Activated naive CD8-positive, alpha-beta T cell treated with anti-CD3 and anti-CD28 coated beads for 36 hours (primary cell): ENCODE measurements around the gene CHST9. TPM values are rescaled to one million over a fixed set of nuclear protein-coding genes. Genes with fewer than 3 reads are reported as not detected.
"Not testable (repeated sequence)": the region's sequence is repeated elsewhere in the genome, so short reads cannot be mapped to it uniquely, and the experiment has no call there.

ENCODE experiments used
- DNase-seq: peaks from one replicate; pipeline ENCODE4 v3.0.0; 2021
- H3K27ac Mint-ChIP-seq: one replicate; pipeline ENCODE4 v1.8.0; 2022; ENCODE audit warnings: mild to moderate bottlenecking, moderate library complexity, mixed read lengths
- H3K27me3 Mint-ChIP-seq: one replicate; pipeline ENCODE4 v1.8.0; 2022; ENCODE audit warnings: mild to moderate bottlenecking, mixed read lengths
- H3K36me3 Mint-ChIP-seq: one replicate; pipeline ENCODE4 v1.8.0; 2021; ENCODE audit warnings: mild to moderate bottlenecking, mixed read lengths
- H3K4me1 Mint-ChIP-seq: one replicate; pipeline ENCODE4 v1.8.0; 2021; ENCODE audit warnings: mixed read lengths
- H3K4me3 Mint-ChIP-seq: one replicate; pipeline ENCODE4 v1.8.0; 2022; ENCODE audit warnings: mild to moderate bottlenecking, moderate library complexity, mixed read lengths
- H3K9me3 Mint-ChIP-seq: one replicate; pipeline ENCODE4 v1.8.0; 2022; ENCODE audit warnings: mixed read lengths
- total RNA-seq, 2 experiments: library from RNA; stranded (reverse); gene quantifications; one replicate each; pipeline ENCODE4 v1.2.3, GENCODE V29; 2021

CHST9 gene
- total RNA-seq, 2 experiments from 2014 or later, result not detected

GRCh38 chr18:26976206-26976605 lies 208.9 kb downstream of the CHST9 start:
- DNase-seq, result no peak
- H3K36me3 Mint-ChIP-seq, result no peaks in the 10 kb centered on the region
- H3K27me3 Mint-ChIP-seq, result no peaks in the 10 kb centered on the region
- no peaks in the 10 kb centered on the region for H3K9me3 Mint-ChIP-seq
- H3K27ac Mint-ChIP-seq, result no peak overlapping the region
- H3K4me1 Mint-ChIP-seq, result no peaks in the 10 kb centered on the region
- H3K4me3 Mint-ChIP-seq, result no peak overlapping the region

GRCh38 chr18:26972549-26972948 lies 212.6 kb downstream of the CHST9 start:
- not testable (repeated sequence) for H3K4me3 Mint-ChIP-seq

GRCh38 chr18:26971409-26971808 lies 213.7 kb downstream of the CHST9 start:
- no peak overlapping the region for H3K4me3 Mint-ChIP-seq
- H3K36me3 Mint-ChIP-seq, result no peaks in the 10 kb centered on the region
- no peak for DNase-seq
- no peaks in the 10 kb centered on the region for H3K9me3 Mint-ChIP-seq
- no peaks in the 10 kb centered on the region for H3K4me1 Mint-ChIP-seq
- no peak overlapping the region for H3K27ac Mint-ChIP-seq
- no peaks in the 10 kb centered on the region for H3K27me3 Mint-ChIP-seq

More at GRCh38 chr18:26972549-26972948, 212.6 kb downstream of the CHST9 start:
- not testable (repeated sequence) for H3K27me3 Mint-ChIP-seq, H3K4me1 Mint-ChIP-seq, DNase-seq, H3K9me3 Mint-ChIP-seq, H3K36me3 Mint-ChIP-seq, H3K27ac Mint-ChIP-seq

GRCh38 chr18:26970637-26971036 lies 214.5 kb downstream of the CHST9 start:
- Mint-ChIP-seq H3K36me3 (no peaks in the 10 kb centered on the region), H3K27ac (no peak overlapping the region), H3K4me1 (no peaks in the 10 kb centered on the region), H3K4me3 (no peak overlapping the region), H3K9me3 (no peaks in the 10 kb centered on the region), H3K27me3 (no peaks in the 10 kb centered on the region)
- no peak for DNase-seq

- no peak for DNase-seq
- Mint-ChIP-seq H3K9me3 (no peaks in the 10 kb centered on the region), H3K4me3 (no peak overlapping the region), H3K27ac (no peak overlapping the region), H3K27me3 (peaks cover 4% of the 10 kb centered on the region), H3K4me1 (no peaks in the 10 kb centered on the region), H3K36me3 (no peaks in the 10 kb centered on the region)
Observed at GRCh38 chr18:26965206-26965605, 219.9 kb downstream of the CHST9 start.

- H3K36me3 Mint-ChIP-seq, result no peaks in the 10 kb centered on the region
- no peak overlapping the region for H3K27ac Mint-ChIP-seq
- peaks cover 7% of the 10 kb centered on the region for H3K27me3 Mint-ChIP-seq
- H3K9me3 Mint-ChIP-seq, result no peaks in the 10 kb centered on the region
- DNase-seq, result no peak
- no peak overlapping the region for H3K4me3 Mint-ChIP-seq
- H3K4me1 Mint-ChIP-seq, result no peaks in the 10 kb centered on the region
Observed at GRCh38 chr18:26963292-26963691, 221.8 kb downstream of the CHST9 start.

- H3K36me3 Mint-ChIP-seq, result no peaks in the 10 kb centered on the region
Observed at GRCh38 chr18:26961839-26962238, 223.3 kb downstream of the CHST9 start.

GRCh38 chr18:26960911-26961310 lies 224.2 kb downstream of the CHST9 start:
- Mint-ChIP-seq H3K36me3 (no peaks in the 10 kb centered on the region), H3K4me1 (no peaks in the 10 kb centered on the region)

More at GRCh38 chr18:26961839-26962238, 223.3 kb downstream of the CHST9 start:
- H3K4me1 Mint-ChIP-seq, result no peaks in the 10 kb centered on the region
- no peak overlapping the region for H3K4me3 Mint-ChIP-seq
- peaks cover 3% of the 10 kb centered on the region for H3K9me3 Mint-ChIP-seq
- H3K27me3 Mint-ChIP-seq, result peaks cover 7% of the 10 kb centered on the region
- H3K27ac Mint-ChIP-seq, result no peak overlapping the region
- no peak for DNase-seq

GRCh38 chr18:26956863-26957262 lies 228.2 kb downstream of the CHST9 start:
- H3K27ac Mint-ChIP-seq, result no peak overlapping the region
- peaks cover 3% of the 10 kb centered on the region for H3K27me3 Mint-ChIP-seq
- no peaks in the 10 kb centered on the region for H3K4me1 Mint-ChIP-seq
- DNase-seq, result no peak
- no peaks in the 10 kb centered on the region for H3K36me3 Mint-ChIP-seq
- H3K9me3 Mint-ChIP-seq, result peaks cover 3% of the 10 kb centered on the region
- H3K4me3 Mint-ChIP-seq, result no peak overlapping the region

More at GRCh38 chr18:26960911-26961310, 224.2 kb downstream of the CHST9 start:
- Mint-ChIP-seq H3K9me3 (peaks cover 3% of the 10 kb centered on the region), H3K4me3 (no peak overlapping the region), H3K27me3 (peaks cover 7% of the 10 kb centered on the region), H3K27ac (no peak overlapping the region)
- no peak for DNase-seq

- no peak for DNase-seq
- Mint-ChIP-seq H3K27me3 (no peaks in the 10 kb centered on the region), H3K9me3 (no peaks in the 10 kb centered on the region), H3K4me3 (no peak overlapping the region), H3K36me3 (no peaks in the 10 kb centered on the region), H3K27ac (no peak overlapping the region), H3K4me1 (no peaks in the 10 kb centered on the region)
Observed at GRCh38 chr18:26948703-26949102, 236.4 kb downstream of the CHST9 start.

- Mint-ChIP-seq H3K4me1 (no peaks in the 10 kb centered on the region), H3K36me3 (no peaks in the 10 kb centered on the region), H3K27ac (no peak overlapping the region), H3K9me3 (no peaks in the 10 kb centered on the region), H3K4me3 (no peak overlapping the region), H3K27me3 (no peaks in the 10 kb centered on the region)
- DNase-seq, result no peak
Observed at GRCh38 chr18:26943906-26944305, 241.2 kb downstream of the CHST9 start.

GRCh38 chr18:26941584-26941983 lies 243.5 kb downstream of the CHST9 start:
- H3K4me3 Mint-ChIP-seq, result no peak overlapping the region
- no peaks in the 10 kb centered on the region for H3K36me3 Mint-ChIP-seq
- no peaks in the 10 kb centered on the region for H3K4me1 Mint-ChIP-seq
- no peak overlapping the region for H3K27ac Mint-ChIP-seq
- no peak for DNase-seq
- no peaks in the 10 kb centered on the region for H3K9me3 Mint-ChIP-seq
- H3K27me3 Mint-ChIP-seq, result no peaks in the 10 kb centered on the region

GRCh38 chr18:26940744-26941398 lies 244.2 kb downstream of the CHST9 start:
- no peaks in the 10 kb centered on the region for H3K36me3 Mint-ChIP-seq
- no peaks in the 10 kb centered on the region for H3K4me1 Mint-ChIP-seq
- no peaks in the 10 kb centered on the region for H3K27me3 Mint-ChIP-seq
- no peak overlapping the region for H3K27ac Mint-ChIP-seq
- DNase-seq, result no peak
- H3K9me3 Mint-ChIP-seq, result no peaks in the 10 kb centered on the region
- H3K4me3 Mint-ChIP-seq, result no peak overlapping the region

- Mint-ChIP-seq H3K36me3 (no peaks in the 10 kb centered on the region), H3K4me1 (no peaks in the 10 kb centered on the region), H3K27ac (no peak overlapping the region), H3K27me3 (no peaks in the 10 kb centered on the region), H3K9me3 (no peaks in the 10 kb centered on the region), H3K4me3 (no peak overlapping the region)
- no peak for DNase-seq
Observed at GRCh38 chr18:26931659-26932058, 253.4 kb downstream of the CHST9 start.

GRCh38 chr18:26930630-26931029 lies 254.5 kb downstream of the CHST9 start:
- no peak overlapping the region for H3K4me3 Mint-ChIP-seq
- no peaks in the 10 kb centered on the region for H3K9me3 Mint-ChIP-seq
- no peaks in the 10 kb centered on the region for H3K36me3 Mint-ChIP-seq
- no peak overlapping the region for H3K27ac Mint-ChIP-seq
- no peaks in the 10 kb centered on the region for H3K27me3 Mint-ChIP-seq
- DNase-seq, result no peak
- H3K4me1 Mint-ChIP-seq, result no peaks in the 10 kb centered on the region

GRCh38 chr18:26928670-26929313 lies 256.3 kb downstream of the CHST9 start:
- Mint-ChIP-seq H3K27ac (no peak overlapping the region), H3K36me3 (no peaks in the 10 kb centered on the region), H3K4me1 (no peaks in the 10 kb centered on the region), H3K4me3 (no peak overlapping the region), H3K9me3 (peaks cover 2% of the 10 kb centered on the region), H3K27me3 (peaks cover 3% of the 10 kb centered on the region)
- DNase-seq, result no peak
